ENCODE measurements around the gene BBS1.
A peak's percentile ranks its signal among the peaks of the same experiment; 100 is the strongest.
"Not testable (repeated sequence)": the region's sequence is repeated elsewhere in the genome, so short reads cannot be mapped to it uniquely, and the experiment has no call there.

BBS1 gene

DNA sequence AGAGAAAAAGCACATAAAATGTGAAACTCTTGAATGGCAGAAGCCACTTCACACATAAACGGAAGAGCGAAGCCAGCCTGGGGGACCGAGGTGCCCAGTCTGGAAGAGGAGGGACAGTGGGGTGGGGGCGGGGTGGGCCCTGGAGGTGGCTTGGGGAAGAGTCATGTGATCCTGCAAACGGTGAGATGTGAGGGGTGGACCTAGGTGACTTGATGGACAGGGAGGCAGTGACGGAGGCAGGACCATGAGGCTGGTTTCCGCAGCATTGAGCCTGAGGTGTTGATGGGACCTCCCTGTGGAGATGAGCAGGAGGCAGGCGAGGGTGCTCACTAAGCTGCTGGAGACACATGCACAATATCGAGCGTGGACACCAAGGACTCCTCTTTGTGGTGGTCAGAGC lies 18.6 kb downstream of the BBS1 start:
- DNase-seq = no peak

DNA sequence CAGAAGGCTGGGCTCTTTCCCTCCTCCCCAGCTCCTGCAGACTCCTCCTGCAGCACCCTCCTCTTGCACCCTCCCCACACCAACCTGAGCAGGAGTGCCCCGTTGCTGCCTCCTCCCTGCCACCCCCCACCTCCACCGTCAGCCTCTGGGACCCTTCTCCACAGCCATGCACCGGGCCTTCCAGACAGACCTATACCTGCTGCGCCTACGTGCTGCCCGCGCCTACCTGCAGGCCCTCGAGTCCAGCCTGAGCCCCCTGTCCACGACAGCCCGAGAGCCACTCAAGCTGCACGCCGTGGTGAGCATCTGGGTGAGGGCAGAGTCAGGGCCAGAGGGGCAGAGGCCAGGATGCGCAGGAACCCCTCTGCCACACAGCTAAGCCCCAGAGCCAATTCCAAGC lies 19.2 kb downstream of the BBS1 start:
- no peak for DNase-seq

DNA sequence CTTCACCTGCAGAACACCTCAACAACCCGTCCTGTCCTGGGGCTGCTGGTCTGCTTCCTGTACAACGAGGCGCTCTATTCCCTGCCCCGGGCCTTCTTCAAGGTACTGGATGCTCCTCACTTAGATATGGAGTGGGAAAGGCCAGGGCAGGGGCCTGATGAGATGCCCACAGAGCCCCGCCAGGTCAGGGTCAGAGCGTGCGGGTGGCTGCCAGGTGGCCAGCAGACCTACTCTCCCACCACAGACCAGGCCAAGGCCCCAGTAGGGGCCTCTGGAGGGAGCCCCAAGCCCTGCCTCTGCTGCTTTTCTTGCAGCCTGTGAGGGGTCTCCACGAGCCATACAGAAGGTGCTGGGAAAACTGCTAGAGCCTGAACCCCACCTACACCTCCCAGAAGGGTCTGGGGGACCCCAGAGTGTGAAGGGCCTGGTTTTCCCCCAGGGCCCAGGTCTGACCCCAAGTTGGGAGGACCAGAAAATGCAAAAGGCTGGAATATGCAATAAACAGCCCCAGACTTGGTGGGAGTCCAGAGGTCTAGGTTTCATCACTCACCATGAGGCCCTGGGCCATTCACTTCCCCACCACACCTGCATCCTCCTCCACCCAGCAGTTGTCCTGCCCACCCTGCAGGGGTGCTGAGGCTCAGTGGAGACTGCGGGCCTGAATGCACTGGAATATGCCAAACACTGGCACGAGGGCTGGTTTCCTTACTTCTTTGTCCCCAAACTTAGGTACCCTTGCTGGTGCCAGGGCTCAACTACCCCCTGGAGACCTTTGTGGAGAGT lies 20.7 kb downstream of the BBS1 start:
- no peak for DNase-seq

DNA sequence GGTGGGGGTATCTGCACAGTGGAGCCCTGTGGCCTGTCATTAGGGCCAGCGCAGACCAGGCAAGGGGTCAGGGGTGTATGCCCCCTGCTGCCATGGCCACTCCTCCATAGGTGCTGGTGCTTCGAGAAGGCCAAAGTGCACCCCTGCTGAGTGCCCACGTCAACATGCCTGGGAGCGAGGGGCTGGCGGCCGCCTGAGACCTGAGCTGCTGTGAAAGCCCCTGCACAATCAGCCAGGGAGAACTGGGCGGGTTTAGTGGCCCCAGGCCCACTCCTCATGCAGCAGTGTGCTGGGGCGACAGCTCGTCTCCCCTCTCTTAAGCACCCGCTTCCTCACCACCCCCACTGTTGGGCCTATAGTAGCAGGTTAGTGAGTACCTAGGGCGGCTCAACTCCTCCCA lies 21.4 kb downstream of the BBS1 start:
- DNase-seq = no peak

DNA sequence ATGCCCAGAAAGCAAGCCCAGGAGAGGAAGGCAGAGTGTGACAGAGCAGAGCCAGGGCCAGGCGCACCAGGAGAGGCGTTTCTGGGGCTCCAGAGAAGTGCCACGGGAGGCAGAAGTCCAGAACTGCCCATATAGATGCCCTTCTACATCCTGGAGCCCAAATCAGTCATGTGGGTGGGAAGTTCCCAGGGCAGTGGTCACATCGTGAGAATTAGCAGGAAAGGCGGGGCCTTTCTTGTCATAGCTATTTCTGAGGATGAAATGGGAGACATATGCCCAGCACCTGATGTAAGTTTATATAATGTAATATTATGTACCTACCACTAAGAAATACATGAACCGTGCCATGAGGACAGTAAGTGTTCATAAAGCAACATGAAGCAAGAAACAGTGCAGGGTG lies 22.3 kb downstream of the BBS1 start:
- DNase-seq = no peak

DNA sequence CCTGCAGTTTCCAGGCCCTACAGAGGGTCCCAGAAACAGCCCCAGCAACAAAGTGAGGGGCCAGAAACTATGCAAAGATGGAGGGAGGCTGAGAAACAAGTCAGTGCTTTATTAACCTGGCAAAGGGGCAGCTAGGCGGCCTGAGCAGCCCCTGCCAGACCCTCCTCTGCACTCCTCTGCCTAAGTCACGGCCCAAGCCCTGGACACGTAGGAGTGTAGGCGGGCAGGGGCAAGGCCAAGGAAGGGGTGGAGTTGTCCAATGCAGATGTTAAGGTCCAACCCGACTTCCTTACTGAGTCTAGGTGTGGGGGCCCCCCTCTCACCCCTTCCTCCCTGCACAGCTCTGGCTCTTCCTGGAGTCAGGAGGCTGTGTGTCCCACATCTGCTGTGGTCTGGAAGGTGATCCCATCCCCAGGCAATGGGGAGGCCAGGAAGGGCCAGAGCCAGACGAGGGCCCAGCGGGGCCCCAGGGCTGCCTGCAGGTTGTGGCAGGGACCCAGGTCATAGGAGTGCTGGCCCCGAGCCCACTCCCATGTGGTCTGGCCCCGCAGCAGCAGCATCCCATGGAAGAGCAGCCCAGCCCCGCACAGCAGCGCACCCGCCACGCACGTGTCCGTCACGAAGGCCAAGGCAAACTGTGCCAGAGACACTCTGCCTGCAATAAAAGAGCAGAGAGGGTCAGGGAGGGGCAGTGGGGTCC lies 28.9 kb downstream of the BBS1 start:
- DNase-seq = no peak

DNA sequence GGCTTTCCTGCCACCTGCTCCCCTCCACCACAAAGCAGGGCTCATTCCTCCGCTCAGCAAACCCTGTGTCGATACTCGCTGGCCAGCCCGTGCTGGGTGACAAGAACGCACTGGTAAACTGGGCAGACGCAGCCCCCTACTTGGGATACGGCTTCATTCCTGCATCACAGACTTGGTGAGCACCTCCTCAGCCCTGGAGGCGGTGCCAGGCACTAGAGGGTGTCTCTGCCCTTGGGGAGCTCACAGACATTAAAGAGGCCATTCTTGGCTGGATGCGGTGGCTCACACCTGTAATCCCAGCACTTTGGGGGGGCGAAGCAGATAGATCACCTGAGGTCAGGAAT lies 29.4 kb downstream of the BBS1 start:
- no peak for DNase-seq

DNA sequence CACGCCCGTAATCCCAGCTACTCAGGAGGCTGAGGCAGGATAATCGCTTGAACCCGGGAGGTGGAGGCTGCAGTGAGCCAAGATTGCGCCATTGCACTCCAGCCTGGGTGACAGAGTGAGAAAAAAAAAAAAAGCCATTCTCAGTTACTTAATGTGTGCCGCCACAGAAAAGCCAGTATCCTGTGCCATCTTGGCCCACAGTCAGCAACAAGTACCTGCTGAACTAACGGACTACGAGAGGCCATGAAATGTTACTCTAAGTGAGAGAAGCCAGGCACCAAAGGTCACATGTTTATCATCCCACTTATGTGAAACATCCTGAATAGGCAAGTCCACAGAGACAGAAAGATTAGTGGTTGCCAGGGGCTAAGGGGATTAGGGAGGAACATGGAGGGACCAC lies 30.2 kb downstream of the BBS1 start:
- not testable (repeated sequence) for DNase-seq

DNA sequence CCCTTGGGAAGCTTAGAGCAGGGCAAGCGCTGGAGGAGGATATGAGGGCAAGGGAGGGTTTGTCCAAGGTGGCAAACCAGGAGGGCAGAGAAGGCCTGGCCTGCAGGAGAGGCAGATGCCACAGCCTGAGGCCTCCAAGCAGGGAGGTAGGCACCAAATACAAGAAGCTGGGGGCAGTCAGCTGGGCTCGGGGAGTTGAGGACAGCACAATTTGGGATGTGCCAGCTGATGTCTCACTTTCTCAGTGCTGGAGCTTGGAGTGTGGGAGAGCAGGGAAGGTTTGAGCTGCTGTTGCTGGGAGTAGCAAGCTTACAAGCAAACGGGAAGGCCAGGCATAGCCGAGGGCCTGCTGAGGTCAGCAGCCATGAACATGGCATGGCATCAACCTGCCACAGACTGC lies 31.5 kb downstream of the BBS1 start:
- no peak for DNase-seq

DNA sequence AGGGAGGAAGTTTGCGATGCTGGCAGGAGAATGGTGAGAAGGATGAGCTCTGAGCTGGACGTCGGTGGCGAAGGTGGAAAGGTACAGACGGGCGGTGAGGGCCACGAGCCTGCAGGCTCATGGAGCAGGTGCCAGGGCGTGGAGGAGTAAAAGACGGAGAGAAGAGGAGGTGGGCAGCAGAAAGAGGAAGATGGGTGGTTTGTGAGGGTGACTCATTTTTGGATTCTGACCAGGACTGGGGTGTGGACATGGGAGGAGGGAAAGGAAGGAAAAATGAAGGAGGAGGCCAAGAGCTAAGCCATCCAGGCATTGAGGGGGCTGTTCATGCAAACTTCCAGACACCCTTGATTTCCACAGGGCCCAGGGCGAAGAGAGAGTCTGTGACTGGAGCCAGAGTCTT lies 31.9 kb downstream of the BBS1 start:
- no peak for DNase-seq

DNA sequence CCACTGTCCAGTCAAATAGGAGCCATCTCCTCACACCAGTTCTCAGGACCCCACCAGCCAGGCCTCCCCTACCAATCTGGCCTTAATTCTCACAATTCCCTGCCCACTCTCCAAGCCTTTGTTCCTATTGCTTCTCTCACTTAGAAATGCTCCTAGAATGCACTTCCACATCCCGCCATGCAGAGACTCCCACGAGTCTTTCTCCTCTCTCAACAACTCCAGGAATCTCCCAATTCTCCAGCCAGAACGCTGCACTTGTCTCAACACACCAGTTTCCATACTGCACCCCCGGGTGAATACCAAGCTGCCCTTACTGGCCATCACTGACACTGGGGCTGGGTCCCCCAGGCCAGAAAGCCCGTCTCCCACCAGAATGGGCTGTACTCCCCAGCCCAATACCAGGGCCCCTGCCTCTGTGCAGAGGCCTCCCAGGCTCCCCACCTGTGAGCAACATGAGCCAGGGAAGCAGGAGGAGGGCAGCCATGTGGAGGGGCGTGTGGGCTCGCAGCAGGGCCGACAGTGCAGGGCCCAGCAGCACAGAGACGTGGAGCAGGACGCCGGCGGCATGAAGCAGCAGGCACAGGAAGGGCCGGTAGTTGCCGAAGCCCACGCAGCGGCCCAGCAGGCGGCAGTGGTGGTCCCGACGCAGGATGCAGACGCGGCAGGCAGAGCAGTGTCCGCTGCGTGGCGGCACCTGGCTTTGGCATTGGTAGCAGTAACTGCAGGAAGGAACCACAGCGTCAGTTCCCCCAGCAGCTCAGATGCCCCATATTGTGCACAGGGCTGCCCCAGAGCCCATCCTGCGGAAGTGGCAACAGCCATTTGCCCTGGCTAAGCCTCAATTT lies 33.0 kb downstream of the BBS1 start:
- peak; percentile 21 to 24 for DNase-seq

DNA sequence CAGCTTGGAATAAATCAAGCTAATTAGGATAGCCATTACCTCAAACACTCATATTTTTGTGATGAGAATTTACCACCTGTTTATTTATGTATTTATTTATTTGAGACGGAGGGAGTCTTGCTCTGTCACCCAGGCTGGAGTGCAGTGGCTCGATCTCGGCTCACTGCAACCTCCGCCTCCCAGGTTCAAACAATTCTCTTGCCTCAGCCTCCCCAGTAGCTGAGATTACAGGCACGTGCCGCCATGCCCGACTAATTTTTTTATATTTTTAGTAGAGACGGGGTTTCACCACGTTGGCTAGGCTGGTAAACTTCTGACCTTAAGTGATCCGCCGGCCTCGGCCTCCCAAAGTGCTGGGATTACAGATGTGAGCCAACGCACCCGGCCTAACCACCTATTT lies 34.5 kb downstream of the BBS1 start:
- DNase-seq = not testable (repeated sequence)

DNA sequence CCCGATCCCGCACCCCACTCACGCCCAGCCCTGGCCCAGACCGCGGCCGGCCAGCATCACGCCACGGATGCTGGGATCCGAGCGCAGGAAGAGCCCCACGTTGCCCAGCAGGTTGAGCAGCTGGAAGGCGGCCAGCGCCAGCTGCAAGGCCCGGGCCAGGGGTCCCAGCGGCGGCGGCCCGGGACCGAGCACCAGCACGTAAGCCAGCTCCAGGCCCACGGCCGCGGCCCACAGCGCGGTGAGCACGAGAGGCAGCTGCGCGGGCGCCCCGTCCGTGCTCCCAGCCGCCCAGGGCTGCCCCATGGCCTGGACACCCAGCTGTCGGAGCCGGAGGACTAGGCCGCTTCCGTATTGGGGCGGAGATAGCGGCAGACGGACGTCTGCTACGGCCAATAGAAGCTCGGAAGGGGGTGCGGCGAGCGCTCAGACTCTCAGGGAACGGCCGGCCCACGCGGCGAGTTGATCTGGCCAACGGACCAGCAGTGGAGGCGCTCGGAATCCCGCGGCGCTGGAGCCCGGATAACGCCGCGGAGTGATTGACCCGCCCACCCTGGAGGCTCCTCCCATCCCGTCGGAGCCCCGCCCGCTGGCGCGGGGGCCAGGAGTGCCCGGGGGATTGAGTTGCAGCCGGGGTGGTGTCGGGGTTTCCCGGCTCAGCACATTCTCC lies 35.4 kb downstream of the BBS1 start, which contains the start of gene ZDHHC24:
Gene ZDHHC24, minus strand, starts transcription at position 348 of the 667 bp plus-strand sequence. Its CDS starts 45 bp downstream, at position 303.
- DNase-seq = peak; percentile 71 to 72

DNA sequence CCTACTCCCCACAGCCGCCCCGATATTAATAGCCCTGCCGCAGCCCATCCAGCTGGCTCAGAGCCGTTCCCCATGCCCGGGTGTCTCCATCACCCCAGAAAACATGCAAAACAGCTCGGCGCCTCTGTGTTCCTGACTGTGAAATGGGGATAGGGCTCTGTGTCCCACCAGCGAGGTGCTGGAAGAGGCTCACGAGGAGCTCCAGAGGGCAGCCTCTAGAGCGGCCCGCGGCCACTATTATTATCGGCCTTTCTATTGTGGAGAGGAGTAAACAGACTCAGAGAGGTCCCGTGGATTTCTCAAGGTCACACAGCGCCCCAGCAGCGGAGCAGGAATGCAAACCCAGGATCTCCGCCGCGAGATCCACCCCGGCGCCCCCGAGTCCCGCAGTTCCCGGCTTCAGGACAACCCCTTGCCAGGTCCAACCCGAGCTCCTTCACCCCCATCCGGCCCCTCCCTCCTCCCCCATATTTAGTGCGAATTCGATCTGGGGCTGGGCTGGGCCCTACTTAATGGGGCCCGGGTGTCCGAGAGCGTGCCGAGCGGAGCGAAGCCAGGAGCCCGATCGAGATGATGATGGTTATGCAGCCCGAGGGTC lies 36.0 kb downstream of the BBS1 start, which contains the start of gene ACTN3:
Gene ACTN3, plus strand, starts transcription at position 536 of the 598 bp plus-strand sequence. Its CDS starts 35 bp downstream, at position 571.
- no peak for DNase-seq

DNA sequence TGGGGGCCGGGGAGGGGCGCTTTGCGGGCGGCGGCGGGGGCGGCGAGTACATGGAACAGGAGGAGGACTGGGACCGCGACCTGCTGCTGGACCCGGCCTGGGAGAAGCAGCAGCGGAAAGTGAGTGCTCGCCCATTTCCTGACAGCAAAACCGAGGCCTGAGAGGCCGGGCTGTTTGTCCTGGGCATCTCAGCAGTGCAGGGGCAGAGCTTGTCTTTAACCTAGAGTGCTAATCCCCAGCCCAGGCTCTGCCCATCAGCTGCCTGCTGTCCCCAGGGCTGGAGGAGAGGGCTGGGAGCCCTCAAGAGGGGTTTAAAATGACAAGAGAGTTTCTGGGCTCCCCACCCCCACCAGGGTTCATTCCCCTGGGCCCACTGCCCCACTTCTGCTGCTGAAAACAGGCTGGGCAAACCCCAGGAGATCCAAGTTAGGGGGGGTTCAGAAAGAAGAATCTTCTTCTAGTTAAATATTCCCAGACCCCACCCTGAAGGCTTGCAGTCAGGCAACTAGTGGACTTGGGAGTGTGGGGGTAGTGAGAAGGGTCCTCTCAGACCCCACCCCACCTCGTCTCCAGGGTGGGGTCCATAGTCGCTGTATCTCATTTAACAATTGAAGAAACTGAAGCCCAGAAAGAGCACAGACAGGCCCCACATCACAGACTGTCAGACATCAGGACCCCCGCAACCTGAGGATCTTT lies 36.7 kb downstream of the BBS1 start:
- DNase-seq = no peak

DNA sequence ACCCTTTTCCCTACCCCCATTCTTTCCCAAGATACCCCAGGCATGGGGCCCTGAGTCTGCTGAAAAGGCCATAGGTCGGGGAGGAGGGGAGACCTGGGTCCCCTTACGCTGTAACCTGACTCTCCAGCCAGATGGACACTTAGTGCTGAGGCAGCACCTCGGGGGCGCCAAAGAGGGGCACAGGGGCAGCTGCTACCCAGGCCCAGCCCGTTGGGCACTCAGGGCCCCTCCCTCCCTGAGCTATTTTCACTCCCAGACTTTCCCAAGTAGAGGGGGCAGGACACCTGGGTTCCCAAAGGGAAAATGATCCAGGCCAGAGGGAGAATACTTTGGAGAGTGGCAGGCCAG lies 37.2 kb downstream of the BBS1 start:
- DNase-seq = no peak

DNA sequence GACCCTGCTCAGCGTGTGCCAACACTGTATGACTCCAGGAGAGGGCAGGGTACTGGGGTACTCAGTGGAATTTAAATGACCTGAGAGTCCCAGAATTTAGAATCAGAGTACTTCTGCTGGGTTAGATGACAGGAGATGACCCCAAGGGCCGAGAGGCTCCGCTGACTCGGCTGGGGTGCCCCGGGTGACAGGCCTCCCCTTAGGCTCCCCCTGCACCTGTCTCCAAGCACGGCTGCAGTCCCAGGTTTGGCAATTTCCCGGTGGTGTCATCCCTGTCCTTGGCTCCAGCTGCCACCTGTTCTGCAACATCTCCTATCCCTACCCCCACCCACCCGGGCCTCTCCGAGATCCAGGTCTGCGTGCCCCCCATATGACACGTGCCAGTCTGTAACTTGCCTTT lies 37.6 kb downstream of the BBS1 start:
- DNase-seq = no peak

DNA sequence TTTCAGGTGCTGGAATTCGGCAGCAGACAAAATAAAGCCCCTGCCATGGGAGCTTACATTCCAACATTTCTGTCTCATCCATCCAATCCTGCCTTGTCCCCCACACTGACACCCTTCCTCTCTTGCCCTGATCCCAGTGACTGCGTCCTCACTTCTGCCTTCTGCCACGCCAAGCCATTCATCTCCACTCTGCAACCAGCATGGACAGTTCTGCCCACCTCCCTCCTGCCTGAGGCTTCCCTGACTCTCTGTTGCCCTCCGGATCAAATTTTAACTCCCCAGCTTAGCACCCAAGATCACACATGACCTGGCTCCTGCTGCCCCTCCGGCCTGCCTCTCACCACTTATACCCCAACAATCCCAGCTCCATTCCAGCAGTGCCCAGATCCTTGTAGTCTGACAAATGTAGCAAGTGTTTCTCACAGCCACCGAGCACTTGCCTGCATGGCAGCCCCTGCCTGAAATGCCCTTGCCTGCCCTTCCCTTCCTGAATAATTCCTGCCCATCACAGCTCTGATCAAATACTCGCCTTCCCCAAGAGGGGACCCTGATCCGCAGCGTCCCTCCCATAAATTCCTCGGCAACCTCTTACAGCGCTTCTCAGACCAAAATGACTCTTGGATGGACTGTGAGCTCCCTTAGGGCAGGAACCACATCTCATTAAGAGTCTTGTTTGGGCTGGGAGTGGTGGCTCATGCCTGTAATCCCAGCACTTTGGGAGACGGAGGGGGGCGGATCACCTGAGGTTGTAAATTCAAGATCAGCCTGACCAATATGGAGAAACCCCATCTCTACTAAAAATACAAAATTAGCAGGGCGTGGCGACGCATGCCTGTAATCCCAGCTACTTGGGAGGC lies 38.6 kb downstream of the BBS1 start:
- DNase-seq = no peak

DNA sequence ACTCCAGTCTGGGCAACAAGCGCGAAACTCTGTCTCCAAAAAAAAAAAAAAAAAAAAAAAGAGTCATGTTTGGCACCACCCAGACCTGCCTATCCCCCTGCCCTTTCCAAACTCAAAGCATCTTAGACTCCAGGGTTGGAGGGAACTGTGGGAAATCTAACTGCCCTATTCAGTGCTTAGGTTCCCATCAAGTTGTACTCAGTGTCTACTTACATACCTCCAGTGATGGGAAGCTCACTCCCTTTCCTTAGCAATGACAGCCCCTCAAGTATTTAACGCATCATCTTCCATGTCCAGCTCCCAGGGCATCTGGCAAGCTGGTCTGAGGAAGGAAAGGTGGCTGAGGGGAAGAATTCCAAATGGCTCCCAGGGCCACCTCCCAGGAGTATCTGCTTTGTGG lies 39.3 kb downstream of the BBS1 start:
- DNase-seq = no peak

DNA sequence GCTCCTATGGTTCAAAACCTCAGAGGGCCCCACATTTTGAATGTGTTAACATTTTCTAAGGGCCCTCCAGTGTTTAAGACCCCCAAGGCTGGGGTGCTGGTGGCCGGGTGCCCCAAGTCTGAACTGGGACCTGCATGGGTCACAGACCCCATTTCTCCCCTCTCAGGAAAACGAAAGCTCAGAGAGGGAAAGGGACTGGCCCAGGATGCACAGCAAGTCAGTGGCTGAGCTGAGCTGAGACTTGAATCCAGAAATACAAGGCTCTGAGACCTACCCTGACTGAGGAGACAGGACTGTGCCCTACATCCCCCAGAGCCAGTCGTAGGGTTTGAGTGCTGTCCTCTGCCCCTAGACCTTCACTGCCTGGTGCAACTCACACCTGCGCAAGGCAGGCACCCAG lies 40.5 kb downstream of the BBS1 start:
- no peak for DNase-seq

DNA sequence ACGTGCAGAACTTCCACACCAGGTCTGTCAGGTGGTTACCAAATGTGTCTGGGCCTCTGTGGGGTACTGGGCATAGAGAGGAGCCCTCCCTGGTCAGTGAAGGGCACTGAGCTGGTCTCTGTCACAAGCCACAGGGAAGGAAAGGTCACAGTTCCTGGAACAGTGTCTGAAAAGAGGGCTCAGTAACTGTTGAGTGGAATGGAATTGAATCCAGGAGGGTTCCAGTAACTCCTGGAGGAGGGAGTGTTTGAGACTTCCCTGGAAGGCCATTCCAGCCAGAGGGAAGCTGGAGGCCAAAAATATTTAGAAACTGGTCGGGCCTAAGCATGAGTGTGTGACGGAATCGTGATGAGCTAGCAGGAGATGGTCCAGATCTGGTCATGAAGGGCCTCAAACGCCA lies 44.2 kb downstream of the BBS1 start:
- DNase-seq = no peak
